ENCODE measurements around the gene ACCS.

ACCS gene

DNA sequence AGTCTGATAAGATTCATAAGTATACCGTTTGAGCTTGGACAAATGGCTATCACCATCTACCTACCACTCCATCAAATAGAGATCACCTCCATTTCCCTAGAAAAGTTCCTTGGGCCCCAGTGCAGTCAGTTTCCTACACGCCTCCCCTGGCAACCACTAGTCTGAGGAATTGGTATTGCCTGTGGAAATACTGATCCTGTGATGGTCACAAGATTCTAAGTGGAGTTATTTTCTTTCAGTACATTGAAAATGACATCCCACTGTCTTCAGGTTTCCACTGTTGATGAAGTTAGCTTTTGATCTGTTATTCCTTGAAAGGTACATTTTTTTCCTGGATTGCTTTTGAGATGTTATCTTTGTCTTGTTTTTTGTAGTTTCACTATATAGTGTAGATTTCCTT, 22.9 kb upstream of the ACCS start:
- DNase-seq (ENCODE audit: low spot score) = no peak

GRCh38 chr11:44046182-44046581, 19.9 kb upstream of the ACCS start:
- no peak for DNase-seq (ENCODE audit: low spot score)

DNA sequence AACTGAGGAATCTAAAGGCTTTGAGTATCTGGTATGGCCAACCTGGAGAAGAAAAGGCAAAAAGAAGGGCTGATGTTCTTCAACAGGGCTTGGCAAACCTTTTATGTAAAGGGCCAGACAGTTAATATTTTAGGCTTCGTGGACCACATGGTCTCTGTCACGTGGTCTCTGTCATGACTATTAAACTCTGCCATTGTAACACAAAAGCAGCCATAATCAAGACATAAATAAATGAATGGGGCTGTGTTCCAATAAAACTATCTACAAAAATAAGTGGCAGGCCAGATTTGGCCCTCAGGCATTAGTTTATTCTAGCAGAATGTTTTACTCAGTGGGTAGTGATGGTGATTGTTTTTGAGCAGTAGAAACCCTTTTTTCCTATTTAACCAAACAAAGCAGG, 18.8 kb upstream of the ACCS start:
- DNase-seq (ENCODE audit: low spot score) = no peak

GRCh38 chr11:44047931-44048431, 18.1 kb upstream of the ACCS start, which contains the start of gene ACCSL:
ACCSL (plus strand) TSS chr11:44047981; CDS start chr11:44048037, 56 bp downstream.
- DNase-seq (ENCODE audit: low spot score) = no peak

- no peak for DNase-seq (ENCODE audit: low spot score)
Measured at GRCh38 chr11:44049832-44050231, 16.2 kb upstream of the ACCS start.

- no peak for DNase-seq (ENCODE audit: low spot score)
Measured at GRCh38 chr11:44051171-44051570, 14.9 kb upstream of the ACCS start.

GRCh38 chr11:44057340-44057739, 8.7 kb upstream of the ACCS start:
- no peak for DNase-seq (ENCODE audit: low spot score)

DNA sequence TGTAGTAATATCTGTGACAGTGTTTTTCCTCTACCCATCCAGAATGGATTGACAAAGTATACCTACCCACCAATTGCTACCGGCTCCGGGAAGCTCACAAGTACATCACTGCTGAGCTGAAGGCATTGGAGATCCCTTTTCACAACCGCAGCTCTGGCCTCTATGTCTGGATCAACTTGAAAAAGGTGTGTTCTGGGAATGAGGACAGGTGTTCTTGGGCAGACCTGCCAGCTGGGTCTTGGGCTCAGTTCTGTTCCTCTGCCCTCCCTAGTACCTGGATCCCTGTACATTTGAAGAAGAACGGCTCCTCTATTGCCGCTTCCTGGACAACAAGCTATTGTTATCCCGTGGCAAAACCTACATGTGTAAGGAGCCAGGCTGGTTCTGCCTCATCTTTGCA, 7.8 kb upstream of the ACCS start:
- DNase-seq (ENCODE audit: low spot score) = no peak

- no peak for DNase-seq (ENCODE audit: low spot score)
Measured at GRCh38 chr11:44065161-44065661, 859 bp upstream of the ACCS start.

DNA sequence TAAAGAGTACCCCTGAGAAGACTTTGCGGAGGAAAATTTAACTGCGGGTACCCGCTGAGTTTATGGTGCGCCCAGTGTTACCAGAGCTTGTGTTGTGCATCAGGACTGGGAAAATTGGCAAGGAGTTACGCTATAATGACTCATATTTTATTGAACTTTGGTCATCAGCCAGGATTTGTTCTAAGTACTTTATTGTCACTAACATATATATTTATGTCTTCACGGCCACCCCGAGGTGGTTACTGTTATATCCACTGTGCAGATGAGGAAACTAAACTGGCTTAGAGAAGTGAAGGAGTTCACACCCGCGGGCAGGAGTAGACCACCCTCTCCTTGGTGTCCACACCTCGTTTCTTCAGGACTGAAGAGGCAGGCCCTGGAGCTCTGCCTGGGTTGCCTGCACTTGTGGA, 667 bp downstream of the ACCS start:
- no peak for DNase-seq (ENCODE audit: low spot score)

- DNase-seq (ENCODE audit: low spot score) = no peak
Measured at GRCh38 chr11:44067266-44067665, 1.2 kb downstream of the ACCS start.

DNA sequence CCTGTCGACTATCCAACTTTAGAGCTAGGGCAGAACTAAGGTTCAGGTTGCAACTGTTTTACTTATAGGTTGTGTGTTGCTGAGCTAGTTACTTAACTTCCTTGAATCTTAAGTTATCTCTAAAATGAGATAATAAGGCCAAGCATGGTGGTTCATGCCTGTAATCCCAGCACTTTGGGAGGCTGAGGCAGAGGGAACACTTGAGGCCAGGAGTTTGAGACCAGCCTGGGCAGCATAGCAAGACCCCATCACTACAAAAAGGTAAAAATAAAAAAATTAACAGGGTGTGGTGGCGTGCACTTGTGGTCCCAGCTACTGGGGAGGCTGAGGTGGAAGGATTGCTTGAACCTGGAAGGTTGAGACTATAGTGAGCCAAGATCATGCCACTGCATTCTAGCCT, 2.1 kb downstream of the ACCS start:
- no peak for DNase-seq (ENCODE audit: low spot score)

GRCh38 chr11:44071157-44071556, 5.1 kb downstream of the ACCS start:
- no peak for DNase-seq (ENCODE audit: low spot score)

DNA sequence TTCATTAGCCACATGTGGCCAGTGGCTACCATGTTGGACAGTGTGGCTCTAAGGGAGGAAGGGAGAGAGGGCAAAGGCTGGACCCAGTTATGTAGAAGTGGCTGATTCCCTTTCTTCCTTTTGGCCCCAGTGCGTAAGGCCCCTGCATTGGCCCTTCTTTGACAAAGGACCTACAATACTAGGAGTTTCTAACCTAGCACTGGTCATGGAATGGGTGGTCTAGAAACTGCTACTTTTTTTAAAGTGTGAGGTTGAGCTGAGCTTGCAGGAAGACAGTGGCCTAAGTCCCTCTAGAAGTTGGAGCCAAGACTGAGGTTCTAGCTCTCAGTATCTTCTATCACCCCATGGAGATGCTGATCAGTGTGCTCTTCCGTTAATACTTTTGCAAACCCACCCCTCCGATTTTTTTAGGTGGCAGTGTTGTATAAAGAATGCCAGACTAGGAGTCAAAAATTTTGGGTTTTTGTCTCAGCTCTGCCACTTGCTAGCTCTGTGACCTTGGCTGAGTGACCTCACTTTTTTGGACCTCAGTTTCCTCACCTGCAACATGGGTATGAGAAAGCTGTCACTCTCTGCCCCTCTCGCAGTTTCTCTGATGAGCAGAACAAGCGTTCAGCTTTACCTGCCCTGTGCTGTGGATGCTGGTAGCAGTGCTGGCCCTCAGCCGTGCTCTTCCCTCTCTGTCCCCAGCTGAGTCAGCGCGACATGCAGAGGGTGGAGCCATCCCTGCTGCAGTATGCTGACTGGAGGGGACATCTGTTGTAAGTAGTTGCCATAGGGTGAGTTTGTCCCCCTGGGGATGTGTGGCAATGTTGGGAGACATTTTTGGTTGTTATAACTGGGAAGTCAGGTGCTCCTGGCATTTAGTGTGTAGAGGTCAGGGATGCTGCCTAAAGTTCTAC, 6.9 kb downstream of the ACCS start:
- DNase-seq (ENCODE audit: low spot score) = no peak

- DNase-seq (ENCODE audit: low spot score) = no peak
Measured at GRCh38 chr11:44078794-44079193, 12.7 kb downstream of the ACCS start.

DNA sequence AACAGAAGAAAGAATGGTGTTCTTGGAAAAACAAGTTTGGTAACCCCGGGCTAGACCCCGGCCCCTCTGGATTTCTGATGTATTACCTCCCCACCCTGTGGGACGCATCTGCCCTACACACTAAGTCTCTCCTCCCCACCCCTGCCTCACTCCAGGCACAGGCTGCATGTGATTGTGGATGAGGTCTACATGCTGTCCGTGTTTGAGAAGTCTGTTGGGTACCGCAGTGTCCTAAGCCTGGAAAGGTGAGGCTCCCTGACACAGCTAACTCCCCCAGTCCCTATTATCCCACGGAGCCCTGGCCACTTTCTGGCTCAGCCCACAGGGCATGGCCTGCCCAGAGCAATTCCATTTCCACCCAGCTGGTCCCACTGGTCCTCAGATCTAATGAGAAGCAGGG, 13.3 kb downstream of the ACCS start:
- DNase-seq (ENCODE audit: low spot score) = no peak

GRCh38 chr11:44080951-44081350, 14.9 kb downstream of the ACCS start:
- DNase-seq (ENCODE audit: low spot score) = no peak

DNA sequence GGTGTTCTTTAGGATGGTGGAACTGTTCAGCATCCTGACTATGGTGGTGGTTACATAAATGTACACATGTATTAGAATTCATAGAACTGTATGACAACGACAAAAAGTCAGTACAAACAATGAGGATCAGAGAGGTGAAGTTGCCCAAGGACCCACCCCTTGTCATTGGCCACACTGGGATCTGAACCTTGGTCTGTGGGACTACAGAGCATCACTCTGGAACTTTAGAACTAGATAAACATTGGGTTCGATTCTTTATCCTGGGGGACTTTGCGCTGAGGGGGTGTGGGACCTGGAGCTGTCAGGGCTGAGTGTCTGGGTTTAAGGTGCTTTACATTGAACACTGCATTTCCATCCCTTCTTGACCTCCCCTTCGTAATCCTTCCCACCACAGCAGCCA, 16.6 kb downstream of the ACCS start:
- DNase-seq (ENCODE audit: low spot score) = no peak

DNA sequence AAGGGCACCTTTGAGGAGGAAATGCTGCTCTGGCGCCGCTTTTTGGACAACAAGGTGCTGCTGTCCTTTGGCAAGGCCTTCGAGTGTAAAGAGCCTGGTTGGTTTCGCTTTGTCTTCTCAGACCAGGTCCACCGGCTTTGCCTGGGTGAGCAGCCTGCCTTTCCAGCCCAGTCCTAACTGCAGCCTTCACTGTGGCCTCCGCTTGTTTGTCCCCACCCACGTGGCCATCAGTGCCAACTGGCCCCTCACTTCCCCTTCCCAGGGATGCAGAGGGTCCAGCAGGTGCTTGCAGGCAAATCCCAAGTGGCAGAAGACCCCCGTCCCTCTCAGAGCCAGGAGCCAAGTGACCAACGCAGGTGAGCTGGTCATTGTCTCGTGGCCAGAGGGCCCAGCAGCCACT, 17.4 kb downstream of the ACCS start:
- DNase-seq (ENCODE audit: low spot score) = no peak

DNA sequence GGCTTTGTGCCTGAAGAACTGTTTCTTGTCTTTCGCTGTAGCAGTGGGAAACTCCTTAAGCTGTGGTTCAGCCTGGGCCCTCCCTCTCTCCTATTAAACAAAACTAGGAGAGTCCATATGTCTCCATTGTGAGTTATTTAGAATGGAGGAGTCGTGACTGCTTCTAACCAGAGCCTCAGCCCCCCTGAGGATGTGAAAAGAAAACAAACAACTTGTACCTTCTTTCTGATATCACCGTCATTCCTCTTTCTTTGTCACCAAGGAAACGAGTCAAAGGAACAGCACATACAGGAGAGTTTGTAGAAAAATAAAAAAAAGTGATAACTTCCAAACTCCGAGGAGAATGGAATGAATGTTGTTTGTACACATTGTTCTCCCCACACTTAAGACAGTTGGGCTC, 17.8 kb downstream of the ACCS start:
- no peak for DNase-seq (ENCODE audit: low spot score)

DNA sequence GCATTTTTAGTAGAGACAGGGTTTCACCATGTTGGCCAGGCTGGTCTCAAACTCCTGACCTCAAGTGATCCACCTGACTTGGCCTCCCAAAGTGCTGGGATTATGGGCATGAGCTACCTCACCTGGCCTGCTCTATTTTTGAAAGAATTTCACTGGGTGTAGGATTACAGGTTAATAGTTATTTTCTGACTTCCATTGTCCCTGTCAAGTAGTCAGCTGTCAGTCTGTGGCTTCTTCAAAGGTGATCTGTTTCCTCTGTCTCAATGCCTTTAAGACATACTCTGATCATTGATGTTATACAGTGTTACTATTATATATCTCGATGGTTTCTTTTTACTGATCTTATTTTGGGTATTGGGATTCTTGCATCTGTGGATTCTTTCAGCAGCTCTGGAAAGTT, 19.3 kb downstream of the ACCS start:
- no peak for DNase-seq (ENCODE audit: low spot score)

GRCh38 chr11:44088377-44088776, 22.3 kb downstream of the ACCS start:
- DNase-seq (ENCODE audit: low spot score) = no peak

DNA sequence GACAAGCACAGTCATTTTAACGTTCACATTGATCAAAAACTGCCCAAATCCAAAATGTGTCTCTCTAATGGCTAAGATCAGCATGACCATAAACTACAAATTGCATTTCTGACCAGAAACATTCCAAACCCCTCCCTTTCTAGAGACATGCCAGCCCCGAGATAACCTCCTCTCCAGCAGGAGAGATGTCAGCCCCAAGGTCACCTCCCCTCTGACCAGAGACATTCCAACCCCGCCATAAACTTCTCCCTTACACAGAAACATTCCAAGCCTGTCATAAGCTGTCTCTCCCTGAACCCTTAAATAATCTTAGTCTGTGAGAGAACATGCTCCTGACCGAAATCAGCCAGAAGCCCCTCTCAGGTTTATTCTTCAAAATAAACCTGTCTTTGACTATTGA, 22.8 kb downstream of the ACCS start:
- no peak for DNase-seq (ENCODE audit: low spot score)

DNA sequence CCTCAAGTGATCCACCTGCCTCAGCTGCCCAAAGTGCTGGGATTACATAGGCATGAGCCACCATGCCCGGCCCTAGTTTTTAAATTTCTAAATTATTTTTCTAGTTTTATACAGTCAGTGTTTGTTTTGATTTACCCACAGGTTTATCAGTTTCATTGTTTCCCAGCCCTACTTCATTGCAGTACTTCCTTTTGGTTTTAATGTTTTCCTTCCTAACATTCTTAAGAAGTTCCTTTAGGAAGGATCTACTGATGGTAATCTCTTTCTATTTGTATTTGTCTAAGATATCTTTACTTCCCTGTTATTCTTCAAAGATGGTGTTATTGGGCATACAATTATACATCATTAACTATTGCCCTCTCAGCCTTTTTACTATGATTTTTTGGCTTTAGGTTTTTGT, 24.5 kb downstream of the ACCS start:
- no peak for DNase-seq (ENCODE audit: low spot score)

Data from CD4-positive, alpha-beta T cell treated with Interleukin-6 at 100 ng/mL for 8 hours (primary cell).